Progenitor cell of endocrine pancreas (in vitro differentiated cells): ENCODE data around the gene RFC1. TPM values are rescaled to one million over a fixed set of nuclear protein-coding genes. Genes with fewer than 3 reads are reported as not detected.
"Not testable (repeated sequence)": the region's sequence is repeated elsewhere in the genome, so short reads cannot be mapped to it uniquely, and the experiment has no call there.

Experiments used
- DNase-seq: peaks from one replicate; pipeline ENCODE4 v3.0.0; 2021; ENCODE audit warnings: low spot score; ENCODE audit not compliant: unreplicated experiment
- H3K27ac Mint-ChIP-seq: 2 replicates; pipeline ENCODE4 v1.8.0; 2021; ENCODE audit warnings: mild to moderate bottlenecking, moderate library complexity, mixed read lengths
- H3K27me3 Mint-ChIP-seq: 2 replicates; pipeline ENCODE4 v1.8.0; 2021; ENCODE audit warnings: mixed read lengths
- H3K36me3 Mint-ChIP-seq: 2 replicates; pipeline ENCODE4 v1.8.0; 2022; ENCODE audit warnings: mixed read lengths; ENCODE audit not compliant: insufficient read depth
- H3K4me1 Mint-ChIP-seq: 2 replicates; pipeline ENCODE4 v1.8.0; 2021; ENCODE audit warnings: low read depth, mixed read lengths
- H3K4me3 Mint-ChIP-seq: 2 replicates; pipeline ENCODE4 v1.8.0; 2021; ENCODE audit warnings: low read depth, mild to moderate bottlenecking, moderate library complexity, mixed read lengths
- H3K9me3 Mint-ChIP-seq: 2 replicates; pipeline ENCODE4 v1.8.0; 2021; ENCODE audit warnings: low read depth, mixed read lengths
- CTCF ChIP-seq: fragments of 200-600 bp; sonication (generic); IDR thresholded peaks from one replicate; pipeline ENCODE4 v1.5.0; 2021; ENCODE audit warnings: antibody characterized with exemption, mild to moderate bottlenecking; ENCODE audit not compliant: unreplicated experiment
- total RNA-seq: library from RNA; stranded (reverse); gene quantifications from 2 replicates; pipeline ENCODE4 v1.2.1, GENCODE V29; 2021

The RFC1 gene
- total RNA-seq, 1 donor from 2014 or later: 46.8 TPM

GRCh38 chr4:39303871-39304270, 62.3 kb downstream of the RFC1 start:
- no peak for TF ChIP-seq CTCF
- Mint-ChIP-seq H3K36me3 (peaks cover 29% of the 10 kb centered on the region), H3K4me1 (no peaks in the 10 kb centered on the region)

GRCh38 chr4:39302901-39303300, 63.3 kb downstream of the RFC1 start:
- Mint-ChIP-seq H3K4me3 (no peak overlapping the region), H3K9me3 (no peaks in the 10 kb centered on the region), H3K27me3 (no peaks in the 10 kb centered on the region), H3K27ac (no peak overlapping the region), H3K4me1 (no peaks in the 10 kb centered on the region), H3K36me3 (peaks cover 32% of the 10 kb centered on the region)
- no peak for DNase-seq
- TF ChIP-seq CTCF: no peak

More at GRCh38 chr4:39303871-39304270, 62.3 kb downstream of the RFC1 start:
- Mint-ChIP-seq H3K4me3 (no peak overlapping the region), H3K27ac (no peak overlapping the region), H3K27me3 (no peaks in the 10 kb centered on the region), H3K9me3 (no peaks in the 10 kb centered on the region)
- no peak for DNase-seq

GRCh38 chr4:39295784-39296183, 70.4 kb downstream of the RFC1 start:
- Mint-ChIP-seq H3K9me3 (no peaks in the 10 kb centered on the region), H3K27me3 (no peaks in the 10 kb centered on the region), H3K27ac (no peak overlapping the region), H3K4me1 (no peaks in the 10 kb centered on the region), H3K4me3 (no peak overlapping the region), H3K36me3 (peaks cover 47% of the 10 kb centered on the region)
- no peak for DNase-seq
- no peak for TF ChIP-seq CTCF

GRCh38 chr4:39292433-39292832, 73.7 kb downstream of the RFC1 start:
- not testable (repeated sequence) for H3K4me1 Mint-ChIP-seq, H3K9me3 Mint-ChIP-seq, H3K4me3 Mint-ChIP-seq, DNase-seq, H3K27me3 Mint-ChIP-seq, H3K27ac Mint-ChIP-seq
- H3K36me3 Mint-ChIP-seq: peaks cover 38% of the 10 kb centered on the region

GRCh38 chr4:39291686-39292085, 74.5 kb downstream of the RFC1 start:
- DNase-seq: no peak
- Mint-ChIP-seq H3K4me3 (no peak overlapping the region), H3K27ac (no peak overlapping the region), H3K9me3 (no peaks in the 10 kb centered on the region), H3K36me3 (peaks cover 37% of the 10 kb centered on the region), H3K4me1 (no peaks in the 10 kb centered on the region), H3K27me3 (no peaks in the 10 kb centered on the region)
- no peak for TF ChIP-seq CTCF

GRCh38 chr4:39287223-39287622, 78.9 kb downstream of the RFC1 start:
- Mint-ChIP-seq H3K36me3 (peaks cover 38% of the 10 kb centered on the region), H3K4me3 (no peak overlapping the region), H3K27me3 (no peaks in the 10 kb centered on the region), H3K4me1 (no peaks in the 10 kb centered on the region), H3K9me3 (no peaks in the 10 kb centered on the region), H3K27ac (no peak overlapping the region)
- no peak for DNase-seq
- TF ChIP-seq CTCF: no peak
